Measurements from ENCODE around the gene TRABD2A. TPM values are rescaled to one million over a fixed set of nuclear protein-coding genes. Genes with fewer than 3 reads are reported as not detected.
A peak's percentile ranks its signal among the peaks of the same experiment; 100 is the strongest.

Gene TRABD2A
- total RNA-seq, 1 experiment from 2014 or later = 4.6 TPM

- Histone ChIP-seq H3K9ac (ENCODE audit: low read length) (no peak overlapping the region), H3K4me2 (ENCODE audit: low read length) (peak overlapping the region; percentile 26; the same call in 1 of the 2 replicates), H3K9me2 (ENCODE audit: insufficient read depth) (no peaks in the 10 kb centered on the region), H3K4me1 (ENCODE audit: control insufficient read depth in 1 of 2, insufficient read depth in 2 of 2, low read length in 2 of 2) (peaks cover 0 to 29% of the 10 kb centered on the region in 2 experiments; a peak in 2 of 4 replicates), H3K9me3 (ENCODE audit: control insufficient read depth in 1 of 2, insufficient read depth in 1 of 2, low read depth in 1 of 2, low read length in 2 of 2) (no peaks in the 10 kb centered on the region), H3K27ac (ENCODE audit: low read depth, low read length) (no peak overlapping the region), H3K36me3 (ENCODE audit: control insufficient read depth in 1 of 2, insufficient read depth in 2 of 2, low read length in 2 of 2) (no peaks in the 10 kb centered on the region), H3K79me2 (ENCODE audit: insufficient read depth, low read length) (no peaks in the 10 kb centered on the region), H2AFZ (ENCODE audit: low read depth, low read length, poor library complexity, severe bottlenecking) (peak overlapping the region; percentile 78), H3K27me3 (ENCODE audit: insufficient read depth, low read length) (no peaks in the 10 kb centered on the region), H4K20me1 (ENCODE audit: insufficient read depth) (no peaks in the 10 kb centered on the region), H3K4me3 (replicated peaks in 1 of 2; ENCODE audit: low read depth in 1 of 2, low read length in 2 of 2) (no peak overlapping the region)
- ATAC-seq (peak; percentile 69; the same call in 1 of the 2 replicates), DNase-seq (ENCODE audit: low read depth, low spot score) (no peak)
- intact Hi-C loops (cut with micrococcal nuclease) = no loop called here
- ChIA-PET RAD21 (ENCODE audit: low non-redundant PET in 1 of 2, low total read pairs in 2 of 2, uncharacterized antibody in 2 of 2, unreplicated experiment in 2 of 2) (no interaction called here), CTCF (interaction anchor here (1.6 to 1.7 kb wide), 2 partner anchors 12 to 32 kb away, joined by 7 to 9 read pairs; no protein-coding TSS in a partner anchor), POLR2A (interaction anchor here (1.7 kb wide), 2 partner anchors 9 to 12 kb away, joined by 5 to 20 read pairs; partner anchors contain the start of gene TMSB10)
- no TSS peak for BruUV-seq (replicated peaks)
- no peak for TF ChIP-seq YY1 (IDR thresholded peaks at IDR 0.05; ENCODE audit: extremely low read depth, insufficient replicate concordance, low read depth, low read length)
Observed at GRCh38 chr2:84894131-84894586, 13.3 kb upstream of the TRABD2A start.

- no peak for ATAC-seq
- CTCF ChIA-PET = interaction anchor here (0.9 kb wide), 1 partner anchor 9 kb away, joined by 3 read pairs; no protein-coding TSS in a partner anchor
- H3K36me3 ChIP-seq (ENCODE audit: control insufficient read depth in 1 of 2, insufficient read depth in 2 of 2, low read length in 2 of 2) = no peaks in the 10 kb centered on the region
- H3K4me1 ChIP-seq (ENCODE audit: control insufficient read depth in 1 of 2, insufficient read depth in 2 of 2, low read length in 2 of 2) = peaks cover 0 to 9% of the 10 kb centered on the region in 2 experiments; a peak in 2 of 4 replicates
- no peak overlapping the region for H2AFZ ChIP-seq (ENCODE audit: low read depth, low read length, poor library complexity, severe bottlenecking)
- no peaks in the 10 kb centered on the region for H3K9me2 ChIP-seq (ENCODE audit: insufficient read depth)
- intact Hi-C loops (cut with micrococcal nuclease) = no loop called here
- H3K9ac ChIP-seq (ENCODE audit: low read length) = no peak overlapping the region
- no peaks in the 10 kb centered on the region for H3K27me3 ChIP-seq (ENCODE audit: insufficient read depth, low read length)
- H3K9me3 ChIP-seq (ENCODE audit: control insufficient read depth in 1 of 2, insufficient read depth in 1 of 2, low read depth in 1 of 2, low read length in 2 of 2) = no peaks in the 10 kb centered on the region
- H3K4me2 ChIP-seq (ENCODE audit: low read length) = no peak overlapping the region
- no peaks in the 10 kb centered on the region for H3K79me2 ChIP-seq (ENCODE audit: insufficient read depth, low read length)
- BruUV-seq (replicated peaks) = no TSS peak
- TF ChIP-seq ZFX (IDR thresholded peaks at IDR 0.05) (no peak), TCF7L2 (IDR thresholded peaks at IDR 0.05; ENCODE audit: borderline replicate concordance, extremely low read depth, insufficient read depth, insufficient read length) (no peak)
- TF ChIP-seq, protein P1, sequence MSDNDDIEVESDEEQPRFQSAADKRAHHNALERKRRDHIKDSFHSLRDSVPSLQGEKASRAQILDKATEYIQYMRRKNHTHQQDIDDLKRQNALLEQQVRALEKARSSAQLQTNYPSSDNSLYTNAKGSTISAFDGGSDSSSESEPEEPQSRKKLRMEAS (IDR thresholded peaks at IDR 0.05) = no peak
- POLR2A ChIA-PET = interaction anchor here (1.0 kb wide), 1 partner anchor 13 kb away, joined by 3 read pairs; no protein-coding TSS in a partner anchor
- DNase-seq (ENCODE audit: low read depth, low spot score) = no peak
- no peak overlapping the region for H3K4me3 ChIP-seq (replicated peaks in 1 of 2; ENCODE audit: low read depth in 1 of 2, low read length in 2 of 2)
- no peak overlapping the region for H3K27ac ChIP-seq (ENCODE audit: low read depth, low read length)
- H4K20me1 ChIP-seq (ENCODE audit: insufficient read depth) = no peaks in the 10 kb centered on the region
- RAD21 ChIA-PET (ENCODE audit: low non-redundant PET in 1 of 2, low total read pairs in 2 of 2, uncharacterized antibody in 2 of 2, unreplicated experiment in 2 of 2) = no interaction called here
Observed at GRCh38 chr2:84891355-84892010, 10.6 kb upstream of the TRABD2A start.
